Subcutaneous abdominal adipose tissue (tissue), 5 donors: ENCODE measurements around the gene CUX1.

Experiments
- H3K27ac ChIP-seq: one replicate; pipeline ENCODE4 v1.7.0; 2013; ENCODE audit warnings: low read depth, mild to moderate bottlenecking, inconsistent platforms, low read length, moderate library complexity
- H3K27me3 ChIP-seq, 5 donors: one replicate each; pipeline ENCODE4 v1.7.0; 2013; ENCODE audit warnings: low read length in 5 of 5, inconsistent platforms in 1 of 5; ENCODE audit not compliant: control insufficient read depth in 5 of 5, insufficient read depth in 4 of 5
- H3K36me3 ChIP-seq, 5 donors: one replicate each; pipeline ENCODE4 v1.7.0; 2013; ENCODE audit warnings: low read length in 5 of 5; ENCODE audit not compliant: control insufficient read depth in 5 of 5, insufficient read depth in 5 of 5
- H3K4me1 ChIP-seq, 5 donors: one replicate each; pipeline ENCODE4 v1.7.0; 2013; ENCODE audit warnings: low read length in 5 of 5, mild to moderate bottlenecking in 3 of 5, moderate library complexity in 1 of 5; ENCODE audit not compliant: control insufficient read depth in 5 of 5, insufficient read depth in 5 of 5
- H3K4me3 ChIP-seq, 5 donors: one replicate each; pipeline ENCODE4 v1.7.0; 2013; ENCODE audit warnings: low read length in 5 of 5, low read depth in 1 of 5
- H3K9ac ChIP-seq, 5 donors: one replicate each; pipeline ENCODE4 v1.7.0; 2013; ENCODE audit warnings: low read length in 5 of 5, mild to moderate bottlenecking in 4 of 5, moderate library complexity in 3 of 5
- H3K9me3 ChIP-seq, 5 donors: one replicate each; pipeline ENCODE4 v1.7.0; 2013; ENCODE audit warnings: low read length in 5 of 5; ENCODE audit not compliant: control insufficient read depth in 5 of 5
- donor health status: healthy.
- donor health status: healthy.
- donor health status: healthy.
- donor health status: healthy.
- donor health status: healthy.

Gene CUX1

DNA sequence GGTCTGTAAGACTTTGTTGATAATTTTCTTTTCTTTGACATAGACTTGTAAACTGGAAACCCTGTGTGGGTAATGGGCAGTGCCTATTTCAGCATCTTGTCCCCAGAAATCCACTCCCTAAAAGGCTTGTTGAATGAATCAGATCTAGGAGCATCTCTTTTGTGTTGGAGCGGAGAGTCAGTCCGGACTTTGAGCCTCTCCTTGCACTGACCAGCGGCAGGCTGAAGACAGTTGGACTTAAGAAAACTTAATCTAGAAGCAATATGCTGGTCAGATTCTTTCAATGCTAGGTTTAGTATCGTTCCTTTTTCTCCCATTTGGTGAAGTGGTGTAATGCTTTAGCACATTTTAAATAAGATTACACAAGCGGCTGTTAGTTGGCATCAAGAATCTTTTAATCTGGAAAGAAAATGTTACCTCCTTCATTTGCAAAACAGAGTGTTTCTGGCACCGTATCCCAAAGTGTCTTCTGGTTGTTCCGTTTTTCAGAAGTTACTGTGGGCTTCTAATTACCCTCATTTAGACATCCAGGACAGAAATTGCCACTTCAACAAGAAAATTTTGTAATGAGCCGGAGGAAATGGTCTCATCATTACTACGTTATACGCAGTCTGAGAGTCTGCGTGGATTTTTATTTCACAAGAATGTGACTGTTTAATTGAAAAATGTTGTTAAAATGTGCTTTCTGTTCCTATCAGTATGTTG is 74.7 kb downstream of the CUX1 start:
- H3K9me3 ChIP-seq, result no peaks in the 10 kb centered on the region
- no peak overlapping the region for H3K9ac ChIP-seq
- H3K4me3 ChIP-seq, result peak overlapping the region in 1 of 5 donors; percentile 22
- no peaks in the 10 kb centered on the region for H3K27me3 ChIP-seq
- H3K4me1 ChIP-seq, result peaks cover 0 to 13% (median 4%) of the 10 kb centered on the region in 5 donors
- no peak overlapping the region for H3K27ac ChIP-seq
- no peaks in the 10 kb centered on the region for H3K36me3 ChIP-seq

GRCh38 chr7:101893341-101894082 is 76.1 kb downstream of the CUX1 start:
- H3K9me3 ChIP-seq, result no peaks in the 10 kb centered on the region
- H3K4me1 ChIP-seq, result peaks cover 0 to 21% (median 13%) of the 10 kb centered on the region in 5 donors
- H3K9ac ChIP-seq, result no peak overlapping the region
- H3K36me3 ChIP-seq, result no peaks in the 10 kb centered on the region
- H3K27ac ChIP-seq, result no peak overlapping the region
- no peaks in the 10 kb centered on the region for H3K27me3 ChIP-seq
- H3K4me3 ChIP-seq, result no peak overlapping the region

GRCh38 chr7:101896316-101896715 is 78.9 kb downstream of the CUX1 start:
- Histone ChIP-seq H3K27me3 (no peaks in the 10 kb centered on the region), H3K9me3 (no peaks in the 10 kb centered on the region), H3K4me1 (peaks cover 0 to 21% (median 14%) of the 10 kb centered on the region in 5 donors), H3K27ac (no peak overlapping the region), H3K4me3 (no peak overlapping the region), H3K36me3 (no peaks in the 10 kb centered on the region), H3K9ac (peak overlapping the region in 1 of 5 donors; percentile 20)

DNA sequence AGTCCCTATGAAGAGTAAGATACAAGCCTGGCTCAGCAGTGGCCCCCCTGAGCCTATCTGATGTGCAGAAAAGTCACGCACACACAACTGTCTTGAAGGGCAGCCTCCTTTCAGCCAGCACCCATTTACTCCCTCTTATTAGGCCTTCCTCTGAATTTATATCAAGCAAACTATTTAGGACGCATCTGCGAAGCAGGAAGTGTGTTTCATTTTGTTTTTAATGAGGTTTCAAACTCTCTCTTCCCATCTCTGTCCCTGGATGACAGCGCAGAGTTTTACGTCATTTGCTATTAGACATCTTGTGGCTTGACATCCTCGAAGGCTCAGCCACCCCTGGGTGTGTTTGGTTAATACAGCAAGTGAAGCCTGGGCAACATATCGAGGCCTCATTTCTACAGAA is 79.5 kb downstream of the CUX1 start:
- Histone ChIP-seq H3K27me3 (no peaks in the 10 kb centered on the region), H3K4me3 (no peak overlapping the region), H3K9me3 (no peaks in the 10 kb centered on the region), H3K4me1 (peaks cover 0 to 25% (median 17%) of the 10 kb centered on the region in 5 donors), H3K36me3 (no peaks in the 10 kb centered on the region), H3K9ac (no peak overlapping the region), H3K27ac (no peak overlapping the region)

DNA sequence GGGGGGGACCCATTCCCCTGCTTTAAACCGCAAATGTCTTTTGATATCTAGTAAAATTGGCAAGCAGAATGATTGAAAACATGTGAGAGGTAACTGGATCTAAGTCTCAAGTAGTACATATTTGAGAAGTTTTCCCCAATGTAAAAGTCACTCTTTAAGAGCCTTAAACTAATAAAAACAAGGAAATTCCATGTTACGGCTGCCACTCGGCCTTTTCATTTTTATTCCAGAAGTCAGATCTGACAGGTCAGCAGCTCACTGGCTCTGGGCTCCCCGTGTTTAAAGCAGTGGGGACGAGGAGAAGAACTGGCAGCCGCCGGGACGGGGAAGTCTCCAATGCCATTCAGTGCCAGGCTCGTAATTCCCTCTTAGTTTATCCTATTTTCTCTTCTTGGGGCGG is 80.7 kb downstream of the CUX1 start:
- Histone ChIP-seq H3K4me1 (peaks cover 0 to 23% (median 17%) of the 10 kb centered on the region in 5 donors), H3K9me3 (no peaks in the 10 kb centered on the region), H3K36me3 (no peaks in the 10 kb centered on the region), H3K27me3 (no peaks in the 10 kb centered on the region), H3K4me3 (peak overlapping the region in 1 of 5 donors; percentile 17), H3K27ac (no peak overlapping the region), H3K9ac (peak overlapping the region in 1 of 5 donors; percentile 36)

GRCh38 chr7:101899616-101900015 is 82.2 kb downstream of the CUX1 start:
- no peak overlapping the region for H3K4me3 ChIP-seq
- H3K27me3 ChIP-seq, result no peaks in the 10 kb centered on the region
- no peaks in the 10 kb centered on the region for H3K9me3 ChIP-seq
- H3K4me1 ChIP-seq, result peaks cover 0 to 23% (median 17%) of the 10 kb centered on the region in 5 donors
- H3K36me3 ChIP-seq, result no peaks in the 10 kb centered on the region
- H3K27ac ChIP-seq, result no peak overlapping the region
- H3K9ac ChIP-seq, result no peak overlapping the region

- Histone ChIP-seq H3K27me3 (no peaks in the 10 kb centered on the region), H3K27ac (no peak overlapping the region), H3K4me1 (peaks cover 0 to 23% (median 17%) of the 10 kb centered on the region in 5 donors), H3K9me3 (no peaks in the 10 kb centered on the region), H3K4me3 (no peak overlapping the region), H3K9ac (no peak overlapping the region), H3K36me3 (no peaks in the 10 kb centered on the region)
These were observed 82.7 kb downstream of the CUX1 start for GRCh38 chr7:101900103-101900502.

DNA sequence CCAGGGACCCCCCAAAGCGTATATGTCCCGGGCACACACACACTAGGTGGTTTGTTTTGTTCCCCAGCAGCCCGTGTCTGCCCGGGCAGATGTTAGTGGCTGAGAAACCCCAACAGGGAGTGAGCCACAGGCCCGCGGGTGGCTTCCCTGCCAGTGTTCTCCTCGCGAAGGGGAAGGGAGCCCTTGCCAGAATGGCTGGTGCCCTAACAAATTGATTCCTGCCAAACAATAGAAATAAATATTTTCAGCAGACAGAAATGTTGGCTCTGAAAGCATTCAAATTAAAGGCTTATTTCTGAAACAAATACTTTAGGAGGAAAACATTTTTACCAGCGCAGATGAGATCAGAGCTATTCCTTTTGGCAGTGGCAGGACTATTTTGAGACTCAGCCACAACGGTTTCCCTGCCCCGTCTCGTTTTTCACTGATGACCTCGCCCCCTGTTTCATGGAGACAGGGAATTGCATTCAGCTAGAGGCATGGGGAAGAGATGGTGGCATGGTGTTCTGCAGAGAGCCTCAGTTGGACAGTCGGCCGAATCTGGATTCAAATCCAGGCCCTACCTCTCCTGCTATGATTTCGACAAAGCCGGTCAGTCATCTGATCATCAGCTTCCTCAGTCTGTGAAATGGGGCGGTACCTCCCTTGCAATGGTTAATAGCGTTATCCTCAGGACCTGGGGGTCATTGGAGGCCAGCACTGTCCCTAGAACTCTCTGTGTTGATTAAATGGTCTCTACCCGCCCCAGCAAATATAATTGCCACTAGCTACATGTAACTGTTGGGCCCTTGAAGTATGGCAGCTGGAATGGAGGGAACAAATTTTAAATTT is 84.5 kb downstream of the CUX1 start:
- Histone ChIP-seq H3K27me3 (no peaks in the 10 kb centered on the region), H3K4me3 (no peak overlapping the region), H3K9ac (peak overlapping the region in 1 of 5 donors; percentile 6), H3K4me1 (peaks cover 0 to 19% (median 14%) of the 10 kb centered on the region in 5 donors), H3K36me3 (no peaks in the 10 kb centered on the region), H3K9me3 (no peaks in the 10 kb centered on the region), H3K27ac (peak overlapping the region; percentile 30)

- Histone ChIP-seq H3K27me3 (no peaks in the 10 kb centered on the region), H3K27ac (no peak overlapping the region), H3K4me3 (no peak overlapping the region)
These were observed 85.5 kb downstream of the CUX1 start for GRCh38 chr7:101902680-101903514.

More at GRCh38 chr7:101902680-101903514, 85.5 kb downstream of the CUX1 start:
- H3K4me1 ChIP-seq, result peaks cover 0 to 15% (median 13%) of the 10 kb centered on the region in 5 donors
- no peak overlapping the region for H3K9ac ChIP-seq
- H3K9me3 ChIP-seq, result no peaks in the 10 kb centered on the region
- H3K36me3 ChIP-seq, result no peaks in the 10 kb centered on the region
